Spleen (tissue), 11 donors: ENCODE results near the gene GLIS1. TPM values are rescaled to one million over a fixed set of nuclear protein-coding genes. Genes with fewer than 3 reads are reported as not detected.

Experiments used
- DNase-seq: peaks from one replicate; pipeline ENCODE4 v3.0.0-alpha.2; 2020
- H3K27ac ChIP-seq, 8 donors: fragments of 200-600 bp; sonication (generic) in 7 of 8; 1 replicate in 4 of 8; 2 replicates in 4 of 8; pipeline versions ENCODE4 v1.5.0 to v1.8.0; 2016 to 2021; ENCODE audit warnings: inconsistent platforms in 4 of 8, mild to moderate bottlenecking in 4 of 8, moderate library complexity in 1 of 8
- H3K27me3 ChIP-seq, 7 donors: fragments of 200-600 bp; sonication (generic) in 6 of 7; replicated peaks in 1 of 7; 1 replicate in 4 of 7; 2 replicates in 3 of 7; pipeline versions ENCODE4 v1.5.0 to v1.8.0; 2016 to 2021; ENCODE audit warnings: inconsistent platforms in 3 of 7, mild to moderate bottlenecking in 1 of 7
- H3K36me3 ChIP-seq, 6 donors: fragments of 200-600 bp; sonication (generic) in 5 of 6; 1 replicate in 4 of 6; 2 replicates in 2 of 6; pipeline versions ENCODE4 v1.5.0 to v1.8.0; 2016 to 2021; ENCODE audit warnings: inconsistent platforms in 2 of 6
- H3K4me1 ChIP-seq, 6 donors: fragments of 200-600 bp; sonication (generic) in 5 of 6; 1 replicate in 3 of 6; 2 replicates in 3 of 6; pipeline versions ENCODE4 v1.5.0 to v1.8.0; 2016 to 2021; ENCODE audit warnings: inconsistent platforms in 3 of 6
- H3K4me3 ChIP-seq, 8 donors: fragments of 200-600 bp; sonication (generic) in 7 of 8; 1 replicate in 4 of 8; 2 replicates in 4 of 8; pipeline versions ENCODE4 v1.5.0 to v1.8.0; 2016 to 2021; ENCODE audit warnings: inconsistent platforms in 4 of 8, mild to moderate bottlenecking in 4 of 8, moderate library complexity in 2 of 8
- H3K9me3 ChIP-seq, 8 donors: fragments of 200-600 bp; sonication (generic) in 7 of 8; 1 replicate in 4 of 8; 2 replicates in 4 of 8; pipeline versions ENCODE4 v1.5.0 to v1.8.0; 2016 to 2021; ENCODE audit warnings: inconsistent platforms in 4 of 8
- POLR2A ChIP-seq, 3 donors: fragments of 450-650 bp; IDR thresholded peaks; one replicate each; pipeline ENCODE4 v1.5.1; 2017; ENCODE audit warnings: antibody characterized with exemption in 3 of 3, mild to moderate bottlenecking in 1 of 3
- POLR2AphosphoS5 ChIP-seq, 3 donors: sonication (generic); formaldehyde crosslinking; IDR thresholded peaks; one replicate each; pipeline ENCODE4 v1.5.1; 2017; ENCODE audit warnings: antibody characterized with exemption in 3 of 3
- WGBS, 5 donors: extraction: QIAGEN DNeasy Blood & Tissue Kit in 3 of 5; methylation state at CpG; one replicate each; pipeline versions ENCODE4 v1.1.5 to v1.1.7; 2013 to 2018; 5-methylcytosine and 5-hydroxymethylcytosine counted together
- intact Hi-C: fragments of 100-400 bp; cut with DNase I; formaldehyde crosslinking; loops from one replicate; pipeline ENCODE4 v1.15.0; 2023; ENCODE audit warnings: low total_unique reads
- polyA plus RNA-seq, 3 donors: library from polyadenylated mRNA; stranded (reverse); fragments of 200-250 nt; gene quantifications; one replicate each; pipeline ENCODE4 v1.2.1, GENCODE V29; 2013
- total RNA-seq, 7 donors: library from RNA; depleted of rRNA in 3 of 7; stranded (reverse); fragments of >200 nt in 3 of 7; fragmentation: NEBNext Ultra II Directional in 4 of 7; extraction: Animal tissue kit (Norgen Biotek cat#: 25700) in 4 of 7; gene quantifications; one replicate each; pipeline versions ENCODE4 v1.1.0 to v1.2.1, GENCODE V29; 2016 to 2021
- TF ChIP-seq, protein P1 (sequence below), 11 experiments: fragments of 200-600 bp in 7 of 11; fragments of 450-650 bp in 4 of 11; sonication (generic) in 4 of 11; IDR thresholded peaks in 8 of 11; conservative IDR thresholded peaks in 3 of 11; 1 replicate in 7 of 11; 2 replicates in 4 of 11; pipeline versions ENCODE4 v1.4.0 to v1.8.0; 2016 to 2021; ENCODE audit warnings: antibody characterized with exemption in 11 of 11, inconsistent platforms in 4 of 11, mild to moderate bottlenecking in 1 of 11
- donor health status: healthy with polysubstance abuse.
- donor health status: DM: no; HTN: no; CAD: no; lungs with moderate emphysema.
- donor health status: DM: no; HTN: no; CAD: no.
- donor health status: Bipolar disorder and iron deficiency.
- donor health status: healthy.
- donor health status: DM: no; HTN: no; CAD: no.
- donor health status: DM: yes; HTN: yes; CAD: no.

GLIS1 gene
- total and polyA plus RNA-seq, 10 donors = 0.04 to 0.39 (median 0.26) TPM; not detected in 5

- H3K27ac ChIP-seq = no peak overlapping the region
- no peaks in the 10 kb centered on the region for H3K36me3 ChIP-seq
- H3K9me3 ChIP-seq = no peaks in the 10 kb centered on the region
- no peak overlapping the region for H3K4me3 ChIP-seq
- no peaks in the 10 kb centered on the region for H3K4me1 ChIP-seq
- peaks cover 0 to 4% (median 0%) of the 10 kb centered on the region in 7 donors for H3K27me3 ChIP-seq
- TF ChIP-seq POLR2A (IDR thresholded peaks at IDR 0.05) (no peak), POLR2AphosphoS5 (IDR thresholded peaks at IDR 0.05) (no peak)
- TF ChIP-seq, protein P1, sequence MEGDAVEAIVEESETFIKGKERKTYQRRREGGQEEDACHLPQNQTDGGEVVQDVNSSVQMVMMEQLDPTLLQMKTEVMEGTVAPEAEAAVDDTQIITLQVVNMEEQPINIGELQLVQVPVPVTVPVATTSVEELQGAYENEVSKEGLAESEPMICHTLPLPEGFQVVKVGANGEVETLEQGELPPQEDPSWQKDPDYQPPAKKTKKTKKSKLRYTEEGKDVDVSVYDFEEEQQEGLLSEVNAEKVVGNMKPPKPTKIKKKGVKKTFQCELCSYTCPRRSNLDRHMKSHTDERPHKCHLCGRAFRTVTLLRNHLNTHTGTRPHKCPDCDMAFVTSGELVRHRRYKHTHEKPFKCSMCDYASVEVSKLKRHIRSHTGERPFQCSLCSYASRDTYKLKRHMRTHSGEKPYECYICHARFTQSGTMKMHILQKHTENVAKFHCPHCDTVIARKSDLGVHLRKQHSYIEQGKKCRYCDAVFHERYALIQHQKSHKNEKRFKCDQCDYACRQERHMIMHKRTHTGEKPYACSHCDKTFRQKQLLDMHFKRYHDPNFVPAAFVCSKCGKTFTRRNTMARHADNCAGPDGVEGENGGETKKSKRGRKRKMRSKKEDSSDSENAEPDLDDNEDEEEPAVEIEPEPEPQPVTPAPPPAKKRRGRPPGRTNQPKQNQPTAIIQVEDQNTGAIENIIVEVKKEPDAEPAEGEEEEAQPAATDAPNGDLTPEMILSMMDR (IDR thresholded peaks at IDR 0.05 in 8 of 11, conservative IDR thresholded peaks at IDR 0.05 in 3 of 11) = no peak
- intact Hi-C loops = no loop called here
- WGBS, 5 donors = 85 to 91% (median 89%) methylated on average over 3 of the region's 3 CpGs
- DNase-seq = peak; percentile 59
These were observed 76.0 kb downstream of the GLIS1 start for GRCh38 chr1:53662951-53663350.

DNA sequence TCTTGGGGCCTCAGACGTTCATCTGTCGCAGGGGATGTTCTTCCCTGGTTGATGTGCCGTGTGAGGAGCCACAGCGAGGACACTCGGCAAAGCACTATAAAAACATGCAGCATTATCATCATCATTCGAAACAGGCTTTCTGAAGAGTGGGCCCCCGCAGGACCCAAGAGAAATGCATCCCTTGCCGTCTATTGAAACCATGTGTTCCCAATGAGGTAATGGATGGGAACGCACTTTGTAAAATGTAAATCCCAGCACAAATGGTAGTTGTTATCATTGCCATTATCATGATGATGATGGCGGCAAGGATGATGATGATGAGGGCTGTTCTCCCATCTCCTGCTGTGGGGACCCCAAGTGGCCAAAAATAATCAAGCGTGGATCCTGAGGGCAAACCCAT, 76.8 kb downstream of the GLIS1 start:
- no peak overlapping the region for H3K4me3 ChIP-seq
- H3K27ac ChIP-seq = no peak overlapping the region
- H3K9me3 ChIP-seq = no peaks in the 10 kb centered on the region
- no peak for DNase-seq
- no peaks in the 10 kb centered on the region for H3K4me1 ChIP-seq
- TF ChIP-seq, protein P1 (IDR thresholded peaks at IDR 0.05 in 8 of 11, conservative IDR thresholded peaks at IDR 0.05 in 3 of 11) = no peak
- TF ChIP-seq POLR2AphosphoS5 (IDR thresholded peaks at IDR 0.05) (no peak), POLR2A (IDR thresholded peaks at IDR 0.05) (no peak)
- intact Hi-C loops = no loop called here
- peaks cover 0 to 10% (median 0%) of the 10 kb centered on the region in 7 donors for H3K27me3 ChIP-seq
- H3K36me3 ChIP-seq = no peaks in the 10 kb centered on the region
- WGBS, 5 donors = 89 to 94% (median 92%) methylated on average over 9 to 11 of the region's 11 CpGs

GRCh38 chr1:53661496-53661895, 77.5 kb downstream of the GLIS1 start:
- peak; percentile 62 for DNase-seq
- TF ChIP-seq POLR2AphosphoS5 (IDR thresholded peaks at IDR 0.05) (no peak), POLR2A (IDR thresholded peaks at IDR 0.05) (no peak)
- TF ChIP-seq, protein P1 (IDR thresholded peaks at IDR 0.05 in 8 of 11, conservative IDR thresholded peaks at IDR 0.05 in 3 of 11) = no peak
- Histone ChIP-seq H3K9me3 (no peaks in the 10 kb centered on the region), H3K27me3 (peaks cover 0 to 15% (median 0%) of the 10 kb centered on the region in 7 donors), H3K4me1 (no peaks in the 10 kb centered on the region), H3K36me3 (no peaks in the 10 kb centered on the region), H3K4me3 (no peak overlapping the region), H3K27ac (no peak overlapping the region)
- intact Hi-C loops = no loop called here
- 82 to 91% (median 87%) methylated on average over 8 of the region's 8 CpGs for WGBS, 5 donors

- no peaks in the 10 kb centered on the region for H3K9me3 ChIP-seq
- peak; percentile 68 for DNase-seq
- H3K36me3 ChIP-seq = no peaks in the 10 kb centered on the region
- no peak overlapping the region for H3K4me3 ChIP-seq
- H3K27me3 ChIP-seq = peaks cover 0 to 16% (median 0%) of the 10 kb centered on the region in 7 donors
- 38 to 96% (median 79%) methylated on average over 3 of the region's 3 CpGs for WGBS, 5 donors
- H3K4me1 ChIP-seq = no peaks in the 10 kb centered on the region
- intact Hi-C loops = no loop called here
- H3K27ac ChIP-seq = no peak overlapping the region
- TF ChIP-seq POLR2A (IDR thresholded peaks at IDR 0.05) = no peak
- TF ChIP-seq POLR2AphosphoS5 (IDR thresholded peaks at IDR 0.05) = no peak
- TF ChIP-seq, protein P1 (IDR thresholded peaks at IDR 0.05 in 8 of 11, conservative IDR thresholded peaks at IDR 0.05 in 3 of 11) = no peak
These were observed 78.3 kb downstream of the GLIS1 start for GRCh38 chr1:53660666-53661065.
